ENCODE data around the gene PDHX.

The PDHX gene

DNA sequence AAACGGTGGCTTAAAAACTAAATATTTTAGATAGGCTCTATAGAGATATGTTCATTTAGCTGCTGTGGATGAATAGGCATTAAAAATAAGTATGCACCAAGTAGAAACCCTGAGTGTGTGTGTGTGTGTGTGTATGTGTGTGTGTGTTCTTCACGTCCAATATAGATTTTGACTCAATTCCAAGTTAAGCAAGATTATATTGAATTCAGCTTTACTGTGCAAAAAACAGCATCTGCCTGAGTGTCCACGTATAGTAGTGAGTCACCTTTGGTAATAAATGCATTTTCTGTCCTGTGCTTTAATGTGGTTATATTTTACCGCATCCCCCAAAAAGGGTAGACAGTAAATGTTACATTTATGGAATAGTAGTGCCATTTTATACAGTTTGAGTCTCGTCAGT is 71.2 kb downstream of the PDHX start:
- Histone ChIP-seq H3K9me3 (no peaks in the 10 kb centered on the region), H3K4me3 (ENCODE audit: low read depth in 1 of 2, low read length in 1 of 2) (no peak overlapping the region), H3K36me3 (peaks cover 22% of the 10 kb centered on the region), H3K27ac (no peak overlapping the region), H3K27me3 (no peaks in the 10 kb centered on the region), H3K4me1 (ENCODE audit: control insufficient read depth in 1 of 2, insufficient read depth in 1 of 2, low read depth in 1 of 2, low read length in 1 of 2) (no peaks in the 10 kb centered on the region)
- TF ChIP-seq, protein P1, sequence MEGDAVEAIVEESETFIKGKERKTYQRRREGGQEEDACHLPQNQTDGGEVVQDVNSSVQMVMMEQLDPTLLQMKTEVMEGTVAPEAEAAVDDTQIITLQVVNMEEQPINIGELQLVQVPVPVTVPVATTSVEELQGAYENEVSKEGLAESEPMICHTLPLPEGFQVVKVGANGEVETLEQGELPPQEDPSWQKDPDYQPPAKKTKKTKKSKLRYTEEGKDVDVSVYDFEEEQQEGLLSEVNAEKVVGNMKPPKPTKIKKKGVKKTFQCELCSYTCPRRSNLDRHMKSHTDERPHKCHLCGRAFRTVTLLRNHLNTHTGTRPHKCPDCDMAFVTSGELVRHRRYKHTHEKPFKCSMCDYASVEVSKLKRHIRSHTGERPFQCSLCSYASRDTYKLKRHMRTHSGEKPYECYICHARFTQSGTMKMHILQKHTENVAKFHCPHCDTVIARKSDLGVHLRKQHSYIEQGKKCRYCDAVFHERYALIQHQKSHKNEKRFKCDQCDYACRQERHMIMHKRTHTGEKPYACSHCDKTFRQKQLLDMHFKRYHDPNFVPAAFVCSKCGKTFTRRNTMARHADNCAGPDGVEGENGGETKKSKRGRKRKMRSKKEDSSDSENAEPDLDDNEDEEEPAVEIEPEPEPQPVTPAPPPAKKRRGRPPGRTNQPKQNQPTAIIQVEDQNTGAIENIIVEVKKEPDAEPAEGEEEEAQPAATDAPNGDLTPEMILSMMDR (IDR thresholded peaks at IDR 0.05) = no peak

DNA sequence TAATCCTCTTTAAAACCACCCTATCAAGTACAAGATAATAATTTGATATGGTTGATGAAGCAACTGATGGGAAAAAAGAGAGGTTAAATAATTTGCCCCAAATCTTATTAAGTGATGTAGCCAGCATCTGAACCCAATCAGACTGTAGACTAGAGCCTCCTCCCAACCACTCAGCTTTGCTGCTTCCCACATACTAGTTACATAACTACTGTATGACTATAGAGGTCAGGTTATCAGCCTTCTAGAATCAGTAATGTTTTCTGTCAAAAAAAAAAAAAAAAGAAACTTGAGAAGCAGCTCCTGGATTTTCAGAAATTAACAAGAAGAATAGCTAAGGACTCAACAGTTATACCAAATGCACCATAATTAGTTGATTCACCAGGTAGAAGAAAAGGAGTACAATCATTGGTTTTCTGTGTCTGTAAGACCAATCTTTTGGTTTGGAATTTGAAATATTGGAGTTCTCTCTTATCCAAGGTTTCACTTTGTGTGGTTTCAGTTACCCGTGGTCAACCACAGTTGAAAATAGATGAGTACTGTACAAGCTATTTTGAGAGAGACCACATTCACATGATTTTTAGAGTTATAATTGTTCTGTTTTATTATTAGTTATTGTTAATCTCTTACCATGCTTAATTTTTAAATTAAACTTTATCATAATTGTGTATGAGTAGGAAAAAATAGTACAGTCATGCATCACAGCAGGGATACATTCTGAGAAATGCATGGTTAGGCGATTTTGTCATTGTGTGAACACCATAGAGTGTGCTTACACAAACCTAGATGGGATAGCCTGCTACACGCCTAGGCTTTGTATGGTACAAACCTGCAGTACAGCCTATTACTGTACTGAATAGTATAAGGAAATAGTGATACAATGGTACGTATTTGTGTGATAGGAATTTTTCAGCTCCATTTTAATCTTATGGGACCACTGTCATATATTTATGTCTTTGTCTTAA is 72.2 kb downstream of the PDHX start:
- Histone ChIP-seq H3K9me3 (no peaks in the 10 kb centered on the region), H3K4me3 (ENCODE audit: low read depth in 1 of 2, low read length in 1 of 2) (no peak overlapping the region), H3K4me1 (ENCODE audit: control insufficient read depth in 1 of 2, insufficient read depth in 1 of 2, low read depth in 1 of 2, low read length in 1 of 2) (no peaks in the 10 kb centered on the region), H3K27me3 (no peaks in the 10 kb centered on the region), H3K36me3 (peaks cover 24% of the 10 kb centered on the region), H3K27ac (no peak overlapping the region)
- TF ChIP-seq, protein P1 (IDR thresholded peaks at IDR 0.05) = no peak

DNA sequence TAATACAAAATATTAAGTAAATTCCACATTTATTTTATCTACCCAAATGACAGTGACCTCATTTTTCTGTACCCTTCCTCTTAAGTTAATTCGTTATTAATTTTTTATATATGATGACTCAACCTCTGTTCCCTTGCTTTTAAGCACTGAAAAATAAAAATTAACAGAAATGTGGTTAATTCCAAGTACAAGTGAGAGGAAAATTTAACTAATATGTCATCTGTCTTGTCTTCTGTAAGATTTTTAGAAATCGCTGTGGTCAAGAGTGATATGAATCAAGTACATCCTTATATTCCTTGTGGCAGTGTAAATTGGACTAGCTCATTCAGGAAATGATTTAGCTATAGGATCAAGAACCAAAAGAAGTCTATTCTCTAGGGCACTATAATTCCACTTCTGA is 74.5 kb downstream of the PDHX start:
- H3K27ac ChIP-seq = no peak overlapping the region
- no peaks in the 10 kb centered on the region for H3K27me3 ChIP-seq
- H3K9me3 ChIP-seq = no peaks in the 10 kb centered on the region
- H3K4me1 ChIP-seq (ENCODE audit: control insufficient read depth in 1 of 2, insufficient read depth in 1 of 2, low read depth in 1 of 2, low read length in 1 of 2) = no peaks in the 10 kb centered on the region
- TF ChIP-seq, protein P1 (IDR thresholded peaks at IDR 0.05) = no peak
- peaks cover 13% of the 10 kb centered on the region for H3K36me3 ChIP-seq
- no peak overlapping the region for H3K4me3 ChIP-seq (ENCODE audit: low read depth in 1 of 2, low read length in 1 of 2)

DNA sequence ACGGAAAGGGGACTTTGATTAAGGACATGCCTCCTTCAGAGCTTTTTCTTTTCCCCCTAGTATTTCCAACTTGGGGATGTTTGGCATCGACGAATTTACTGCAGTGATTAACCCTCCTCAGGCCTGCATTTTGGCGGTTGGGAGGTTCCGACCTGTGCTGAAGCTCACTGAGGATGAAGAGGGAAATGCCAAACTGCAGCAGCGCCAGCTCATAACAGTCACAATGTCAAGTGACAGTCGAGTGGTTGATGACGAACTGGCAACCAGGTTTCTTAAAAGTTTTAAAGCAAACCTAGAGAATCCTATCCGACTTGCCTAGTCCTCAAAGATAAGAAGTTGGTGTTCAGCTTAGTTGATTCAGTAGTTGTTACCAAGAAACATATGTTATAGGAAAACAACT is 78.4 kb downstream of the PDHX start:
- H3K27ac ChIP-seq = no peak overlapping the region
- H3K27me3 ChIP-seq = no peaks in the 10 kb centered on the region
- TF ChIP-seq, protein P1 (IDR thresholded peaks at IDR 0.05) = no peak
- H3K4me1 ChIP-seq (ENCODE audit: control insufficient read depth in 1 of 2, insufficient read depth in 1 of 2, low read depth in 1 of 2, low read length in 1 of 2) = no peaks in the 10 kb centered on the region
- H3K9me3 ChIP-seq = no peaks in the 10 kb centered on the region
- H3K4me3 ChIP-seq (ENCODE audit: low read depth in 1 of 2, low read length in 1 of 2) = no peak overlapping the region
- H3K36me3 ChIP-seq = peaks cover 10% of the 10 kb centered on the region

DNA sequence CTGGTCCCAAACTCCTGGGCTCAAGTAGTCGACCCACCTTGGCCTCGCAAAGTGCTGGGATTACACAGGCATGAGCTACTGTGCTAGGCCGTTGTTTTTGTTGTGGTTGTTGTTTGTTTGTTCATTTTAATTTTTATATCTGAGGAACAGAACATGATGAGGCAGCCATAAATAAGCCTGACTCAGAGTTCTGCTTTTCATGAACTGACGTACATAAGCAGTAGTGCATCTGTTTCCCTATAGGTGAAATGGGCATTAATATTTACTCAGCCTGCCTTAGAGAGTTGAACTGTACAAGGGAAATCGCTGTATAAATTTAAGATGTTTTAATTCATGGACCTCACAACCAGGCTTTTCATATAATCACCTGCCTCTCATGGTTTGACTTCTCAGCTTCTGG is 80.5 kb downstream of the PDHX start:
- H3K4me1 ChIP-seq (ENCODE audit: control insufficient read depth in 1 of 2, insufficient read depth in 1 of 2, low read depth in 1 of 2, low read length in 1 of 2) = no peaks in the 10 kb centered on the region
- peaks cover 6% of the 10 kb centered on the region for H3K36me3 ChIP-seq
- no peak overlapping the region for H3K4me3 ChIP-seq (ENCODE audit: low read depth in 1 of 2, low read length in 1 of 2)
- no peak overlapping the region for H3K27ac ChIP-seq
- H3K27me3 ChIP-seq = no peaks in the 10 kb centered on the region
- TF ChIP-seq, protein P1 (IDR thresholded peaks at IDR 0.05) = no peak
- no peaks in the 10 kb centered on the region for H3K9me3 ChIP-seq

Measured in neutrophil (primary cell).